Ramos (cell line): ENCODE measurements around the gene PTPRN2.
"Not testable (repeated sequence)": the region's sequence is repeated elsewhere in the genome, so short reads cannot be mapped to it uniquely, and the experiment has no call there.

Experiments used
- in situ Hi-C: fragments of 300-500 bp; cut with MboI; formaldehyde crosslinking; loops from one replicate; pipeline ENCODE4 v1.14.3; 2022; ENCODE audit warnings: low sequenced_read_pairs; ENCODE audit not compliant: unreplicated experiment

PTPRN2 gene

DNA sequence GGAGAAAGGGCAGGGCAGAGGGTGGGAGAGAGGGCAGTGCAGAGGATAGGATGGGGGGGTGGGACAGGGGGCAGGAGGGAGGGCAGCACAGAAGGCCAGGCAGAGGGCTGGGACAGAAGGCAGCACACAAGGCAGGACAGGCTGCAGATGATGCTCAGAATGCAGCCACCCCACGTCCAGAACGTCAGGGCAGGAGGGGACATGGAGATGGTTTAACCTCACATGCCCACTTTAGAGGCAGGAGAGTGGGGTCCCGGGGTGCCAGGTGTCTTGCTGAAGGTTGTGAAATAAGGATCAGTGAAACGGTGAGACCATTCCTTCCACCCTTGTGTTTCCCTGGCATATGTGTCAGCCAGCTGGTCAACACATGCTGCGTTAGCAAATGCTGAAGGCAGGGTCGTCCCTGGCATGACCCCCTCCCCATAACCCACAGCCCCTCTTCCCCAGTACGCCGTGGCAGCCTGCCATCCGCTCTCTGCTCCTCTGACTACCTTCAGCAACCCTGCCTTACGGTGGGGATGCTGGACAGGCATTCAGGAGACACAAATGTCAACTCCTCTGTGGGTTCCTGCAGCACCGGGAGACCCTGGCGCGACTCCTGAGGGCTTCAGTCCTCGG is 658.7 kb downstream of the PTPRN2 start:
- in situ Hi-C loops: no loop called here

DNA sequence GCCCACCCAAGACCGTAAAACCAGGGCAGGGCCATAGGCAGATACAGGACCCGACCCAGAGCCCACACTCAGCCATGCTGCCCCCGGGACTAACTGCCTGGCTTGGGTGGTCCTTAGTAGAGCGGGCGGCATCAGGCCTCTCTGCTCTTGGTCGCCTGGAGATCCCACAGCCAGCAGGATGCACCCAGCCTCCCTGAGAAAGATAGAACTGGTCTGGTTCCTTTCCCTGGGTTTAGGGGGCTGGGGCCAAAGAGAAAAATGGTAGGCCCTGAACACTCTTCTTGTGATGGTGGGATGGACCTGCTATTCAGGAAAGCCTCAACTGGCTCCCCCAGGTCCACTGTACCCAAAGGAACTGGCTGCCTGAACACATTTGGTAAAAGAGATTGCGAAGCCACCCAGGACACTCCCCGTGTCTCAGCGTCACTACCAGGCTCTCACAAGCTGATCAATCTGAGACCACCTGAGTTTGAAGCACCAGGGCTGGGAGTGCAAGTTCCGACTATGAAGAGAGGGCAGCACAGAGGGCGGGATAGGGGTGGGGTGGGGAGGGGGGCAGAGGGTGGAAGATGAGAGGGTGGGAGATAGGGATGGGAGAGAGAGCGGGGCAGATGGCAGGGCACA is 659.3 kb downstream of the PTPRN2 start:
- in situ Hi-C loops: no loop called here

DNA sequence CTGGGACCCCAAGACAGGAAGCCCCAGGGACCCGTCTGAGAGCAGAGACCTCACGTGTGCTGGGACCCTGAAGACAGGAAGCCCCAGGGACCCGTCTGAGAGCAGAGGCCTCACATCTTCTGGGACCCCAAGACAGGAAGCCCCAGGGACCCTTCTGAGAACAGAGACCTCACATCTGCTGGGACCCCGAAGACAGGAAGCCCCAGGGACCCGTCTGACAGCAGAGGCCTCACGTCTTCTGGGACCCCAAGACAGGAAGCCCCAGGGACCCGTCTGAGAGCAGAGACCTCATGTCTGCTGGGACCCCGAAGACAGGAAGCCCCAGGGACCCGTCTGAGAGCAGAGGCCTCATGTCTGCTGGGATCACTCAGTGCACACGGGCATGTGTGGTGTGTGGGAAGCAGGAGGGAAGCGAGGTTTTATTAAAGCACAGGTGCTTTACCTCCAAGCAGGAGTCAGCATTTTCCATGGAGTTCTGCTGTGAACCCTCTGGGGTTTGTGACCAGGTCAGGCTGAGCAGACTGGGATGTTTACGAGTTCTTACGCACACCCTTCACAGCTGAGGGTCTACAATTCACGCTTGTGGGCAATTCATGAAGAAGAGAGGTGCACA is 660.2 kb downstream of the PTPRN2 start:
- in situ Hi-C loops: no loop called here

DNA sequence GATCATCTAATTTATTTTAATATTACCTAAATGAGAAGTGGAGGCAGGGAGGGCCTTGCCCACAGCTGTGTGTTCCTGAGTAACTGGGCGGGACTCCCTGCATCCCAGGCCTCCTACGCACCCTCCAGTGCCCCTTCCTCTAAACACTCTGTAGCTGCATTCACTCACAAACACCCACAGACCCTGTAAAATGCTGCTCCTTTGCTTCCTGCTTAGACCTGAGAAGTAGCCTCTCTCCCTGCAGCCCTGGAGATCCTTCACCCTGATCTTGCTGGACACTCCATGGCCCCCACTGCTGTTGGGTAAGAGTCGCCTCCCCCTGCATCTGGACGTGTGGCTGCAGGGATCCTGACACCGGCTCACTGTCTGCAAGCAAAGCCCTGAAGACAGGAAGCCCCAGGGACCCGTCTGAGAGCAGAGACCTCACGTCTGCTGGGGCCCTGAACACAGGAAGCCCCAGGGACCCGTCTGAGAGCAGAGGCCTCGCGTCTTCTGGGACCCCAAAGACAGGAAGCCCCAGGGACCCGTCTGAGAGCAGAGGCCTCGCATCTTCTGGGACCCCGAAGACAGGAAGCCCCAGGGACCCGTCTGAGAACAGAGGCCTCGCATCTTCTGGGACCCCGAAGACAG is 661.0 kb downstream of the PTPRN2 start:
- in situ Hi-C loops: no loop called here

DNA sequence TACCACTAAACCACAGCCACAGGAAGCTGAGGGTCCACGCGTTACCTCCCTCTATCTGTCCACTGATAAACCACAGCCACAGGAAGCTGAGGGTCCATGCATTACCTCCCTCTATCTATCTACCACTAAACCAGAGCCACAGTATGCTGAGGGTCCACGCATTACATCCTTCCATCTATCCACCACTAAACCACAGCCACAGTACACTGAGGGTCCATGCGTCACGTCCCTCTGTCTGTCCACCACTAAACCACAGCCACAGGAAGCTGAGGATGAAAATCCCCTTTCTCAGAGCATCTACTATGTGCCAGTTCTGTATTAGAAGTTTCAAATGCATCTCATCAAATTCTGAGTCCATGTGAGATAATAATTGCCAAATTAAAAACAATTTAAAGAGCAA is 661.5 kb downstream of the PTPRN2 start:
- in situ Hi-C loops: no loop called here

DNA sequence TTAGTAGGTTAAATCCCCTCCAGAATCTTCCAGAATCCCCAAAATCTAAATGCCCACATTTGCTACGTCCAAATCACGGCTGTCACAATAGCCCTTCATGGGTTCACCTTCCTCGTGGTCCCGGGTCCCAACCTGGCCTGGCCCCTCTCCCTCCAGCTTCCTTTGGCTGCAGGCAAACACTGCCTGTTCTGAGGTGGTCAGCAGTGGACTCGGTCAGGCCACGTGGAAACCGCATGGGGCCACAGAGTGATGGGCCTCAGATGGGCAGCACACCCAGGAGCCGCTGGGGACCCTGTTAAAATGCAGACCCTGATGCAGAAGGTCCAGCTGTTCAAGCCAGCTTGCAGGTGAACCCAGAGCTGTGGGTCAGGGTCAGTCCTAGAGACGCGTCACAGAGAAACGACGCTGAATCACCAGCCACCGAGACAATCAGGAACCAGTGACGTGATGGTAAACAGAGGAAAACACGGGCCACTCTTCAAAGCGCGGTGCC is 662.2 kb downstream of the PTPRN2 start:
- in situ Hi-C loops: no loop called here

DNA sequence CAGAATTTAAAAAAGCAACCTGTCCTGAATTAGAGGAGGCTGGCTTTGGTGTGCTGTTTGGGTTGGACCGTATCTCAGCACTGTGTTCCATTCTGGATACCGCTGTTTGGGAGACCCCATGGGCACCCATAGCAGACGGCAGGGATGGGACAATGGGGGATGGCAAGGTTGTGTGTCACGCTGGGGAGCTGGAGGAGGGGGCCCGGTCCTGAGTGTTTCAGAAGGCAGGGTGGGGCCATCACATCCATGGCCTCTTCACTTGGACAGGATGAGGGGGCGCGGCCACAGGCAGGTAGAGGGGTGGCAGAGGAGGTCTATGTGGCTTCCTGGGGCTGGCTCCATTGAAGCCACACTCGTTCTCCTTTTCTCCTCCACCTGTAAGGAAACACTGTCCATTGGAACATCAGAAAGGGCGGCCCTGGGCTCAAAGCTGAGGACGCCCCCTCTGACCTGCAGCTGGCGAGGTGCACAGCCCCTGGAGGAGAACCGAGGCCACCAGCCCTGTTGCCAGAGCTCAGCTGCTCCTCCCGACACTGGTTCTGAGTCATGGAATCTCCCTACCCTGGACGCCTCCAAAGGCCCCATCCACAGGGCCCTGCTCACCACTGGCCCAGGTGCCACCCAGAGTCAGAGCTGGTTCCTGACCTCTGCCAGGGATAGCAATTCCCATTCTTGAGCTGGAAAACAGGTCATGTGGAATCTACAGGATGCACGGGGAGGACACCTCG is 663.6 kb downstream of the PTPRN2 start:
- in situ Hi-C loops: no loop called here

DNA sequence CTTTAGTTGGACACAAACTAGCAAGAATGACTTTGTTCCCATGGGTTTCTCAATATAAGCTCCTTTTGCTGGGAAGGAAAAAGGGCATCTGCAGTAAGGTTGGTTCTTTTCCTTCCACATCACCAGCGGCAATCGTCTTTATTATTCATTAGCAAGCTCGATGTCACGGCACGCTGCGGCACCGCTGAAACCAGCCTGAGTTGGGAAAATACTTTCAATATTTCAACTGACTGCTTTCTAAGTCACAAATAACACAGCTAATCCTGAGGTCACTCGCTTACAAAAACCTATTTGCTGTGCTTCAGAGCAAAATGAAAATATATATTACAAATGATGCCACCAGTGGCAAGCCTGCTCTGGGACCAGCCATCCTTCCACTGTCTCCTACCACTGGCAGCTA is 665.0 kb downstream of the PTPRN2 start:
- in situ Hi-C loops: no loop called here

DNA sequence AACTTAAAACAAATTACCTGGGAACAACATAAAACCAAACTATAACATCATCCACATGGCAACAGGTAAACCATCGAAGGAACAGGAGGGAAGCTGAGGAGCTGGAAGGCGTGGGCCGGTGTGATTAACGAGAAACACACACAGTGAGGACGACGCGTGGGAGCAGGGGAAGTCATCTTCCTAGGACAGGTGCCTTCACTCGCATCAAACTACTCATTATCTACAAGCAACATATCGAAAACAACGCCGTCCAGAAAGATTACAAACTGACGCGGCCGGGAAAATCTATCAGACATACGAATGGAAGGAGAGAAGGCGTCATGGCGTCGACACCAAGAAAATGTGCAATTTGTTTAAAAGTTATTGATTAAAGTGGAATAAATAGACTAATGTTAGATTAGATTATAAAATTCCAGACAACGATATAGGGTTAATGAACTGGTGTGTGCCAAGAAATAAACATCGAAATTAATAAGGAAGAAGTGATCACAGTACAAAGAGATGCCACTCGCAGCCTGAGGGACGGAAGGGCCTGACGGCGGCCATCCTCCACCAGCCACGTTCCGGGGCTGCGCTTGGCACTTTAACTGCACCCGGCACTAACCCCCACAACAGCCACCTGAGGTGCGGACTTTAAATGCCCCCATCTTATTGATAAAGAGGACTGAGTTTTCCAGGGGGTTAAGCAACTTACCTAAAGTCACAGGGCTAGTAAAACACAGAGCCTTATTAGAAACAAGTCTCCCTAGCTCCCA is 669.1 kb downstream of the PTPRN2 start:
- in situ Hi-C loops: no loop called here

DNA sequence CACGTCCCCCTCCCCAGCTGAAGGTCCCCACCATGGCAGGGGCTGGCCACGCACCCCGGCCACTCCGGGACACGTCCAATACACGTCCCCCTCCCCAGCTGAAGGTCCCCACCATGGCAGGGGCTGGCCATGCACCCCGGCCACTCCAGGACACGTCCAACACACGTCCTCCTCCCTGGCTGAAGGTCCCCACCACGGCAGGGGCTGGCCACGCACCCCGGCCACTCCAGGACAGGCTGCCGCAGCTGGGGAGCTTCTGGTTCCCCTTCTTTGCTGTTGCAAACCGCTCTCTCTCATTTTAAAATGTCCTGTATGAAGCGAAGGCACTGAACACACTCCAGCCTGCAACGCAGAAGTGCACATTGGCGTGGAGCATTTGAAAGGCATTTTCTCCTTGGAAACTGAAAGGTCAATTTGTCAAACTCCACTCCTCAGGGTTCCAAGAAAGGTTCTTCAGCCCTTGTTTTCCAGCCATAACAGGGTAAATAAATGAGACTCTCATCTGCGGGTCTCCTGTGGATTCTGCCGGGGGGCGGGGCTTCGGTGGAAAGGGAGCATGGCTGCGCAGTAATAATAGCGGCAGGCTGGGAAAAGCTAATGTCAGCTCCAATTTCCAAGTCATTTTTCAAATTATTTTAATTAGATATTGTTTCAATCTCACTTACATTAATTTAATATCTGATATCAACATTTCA is 670.5 kb downstream of the PTPRN2 start:
- in situ Hi-C loops: no loop called here

DNA sequence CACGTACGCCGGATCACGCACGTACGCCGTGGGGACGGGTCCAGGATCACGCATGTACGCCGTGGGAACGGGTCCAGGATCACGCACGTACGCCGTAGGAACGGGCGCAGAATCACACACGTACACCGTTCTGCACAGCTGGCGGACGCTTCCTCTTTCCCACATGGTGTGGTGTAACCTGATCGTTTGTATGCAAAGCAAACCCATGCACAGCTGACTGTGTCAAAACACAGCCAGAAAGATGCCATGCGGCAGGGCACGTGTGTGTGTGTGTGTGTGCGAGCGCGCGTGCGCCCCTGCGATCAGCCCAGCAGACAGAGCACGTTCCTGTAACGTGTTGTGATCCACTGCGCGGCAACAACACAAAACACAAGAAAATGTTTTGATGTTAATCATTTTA is 677.2 kb downstream of the PTPRN2 start:
- in situ Hi-C loops: no loop called here

DNA sequence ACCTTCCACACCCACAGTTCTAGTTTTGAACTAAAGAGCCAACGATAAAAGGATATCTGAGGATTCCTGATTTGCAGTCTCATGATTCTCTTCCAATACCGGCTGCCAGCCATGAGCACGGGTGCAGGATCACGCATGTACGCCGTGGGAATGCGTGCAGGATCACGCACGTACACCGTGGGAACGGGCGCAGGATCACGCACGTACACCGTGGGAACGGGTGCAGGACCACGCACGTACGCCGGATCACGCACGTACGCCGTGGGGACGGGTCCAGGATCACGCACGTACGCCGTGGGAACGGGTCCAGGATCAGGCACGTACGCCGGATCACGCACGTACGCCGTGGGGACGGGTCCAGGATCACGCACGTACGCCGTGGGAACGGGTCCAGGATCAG is 677.6 kb downstream of the PTPRN2 start:
- in situ Hi-C loops: not testable (repeated sequence)

DNA sequence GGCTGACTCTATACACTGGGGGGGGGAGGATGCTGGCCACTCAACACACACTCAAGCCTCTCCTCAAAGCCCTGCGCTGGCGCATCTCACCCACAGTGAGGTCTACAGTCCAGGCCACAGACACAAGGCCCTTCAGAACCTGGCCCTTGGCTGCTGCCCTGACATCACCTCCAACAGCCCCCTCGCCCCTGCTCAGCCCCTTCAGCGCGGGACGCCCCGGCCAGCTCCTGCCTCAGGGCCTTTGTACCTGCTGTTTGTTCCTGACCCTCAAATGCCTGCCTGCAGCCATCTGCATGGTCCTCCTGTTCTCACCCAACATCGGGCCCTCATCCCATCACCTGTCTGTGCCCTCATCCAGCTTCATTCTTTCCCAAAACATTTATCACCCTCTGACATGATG is 678.3 kb downstream of the PTPRN2 start:
- in situ Hi-C loops: no loop called here

DNA sequence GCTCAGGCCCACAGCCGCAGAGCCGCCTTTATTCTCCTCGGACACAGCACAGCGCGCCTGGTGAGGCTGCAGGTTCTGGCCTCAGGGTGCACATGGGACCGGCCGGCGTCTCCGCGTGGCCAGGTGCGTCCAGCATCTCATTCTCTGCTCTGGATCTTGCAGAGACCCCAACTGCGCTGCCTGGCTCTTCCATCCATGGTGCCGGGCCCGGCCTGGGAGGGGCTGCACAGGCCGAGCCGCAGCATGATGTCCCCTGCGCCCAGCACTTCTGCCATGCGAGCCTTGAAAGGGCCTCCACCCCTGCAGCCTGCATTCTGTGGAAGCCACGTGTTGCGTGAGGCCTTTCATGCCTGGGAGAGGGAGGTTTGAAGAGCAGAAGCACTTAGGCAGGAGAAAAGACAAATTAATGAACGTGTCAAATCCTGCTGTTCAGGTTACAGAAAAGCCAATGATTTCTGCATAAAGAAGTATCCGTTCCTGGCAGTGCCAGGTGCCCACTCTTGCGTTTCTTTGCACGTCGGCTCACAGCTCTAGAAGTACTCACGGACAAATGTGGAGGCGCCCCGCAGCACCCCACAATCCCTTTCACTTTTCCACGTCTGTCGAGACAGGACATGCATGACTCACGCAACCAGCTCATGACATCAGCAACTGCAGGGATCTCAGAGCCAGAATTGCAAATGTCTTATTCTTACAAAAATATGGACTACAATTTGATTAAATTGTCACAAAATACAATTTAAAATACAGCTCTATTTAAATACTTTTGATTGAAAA is 679.4 kb downstream of the PTPRN2 start:
- in situ Hi-C loops: no loop called here

DNA sequence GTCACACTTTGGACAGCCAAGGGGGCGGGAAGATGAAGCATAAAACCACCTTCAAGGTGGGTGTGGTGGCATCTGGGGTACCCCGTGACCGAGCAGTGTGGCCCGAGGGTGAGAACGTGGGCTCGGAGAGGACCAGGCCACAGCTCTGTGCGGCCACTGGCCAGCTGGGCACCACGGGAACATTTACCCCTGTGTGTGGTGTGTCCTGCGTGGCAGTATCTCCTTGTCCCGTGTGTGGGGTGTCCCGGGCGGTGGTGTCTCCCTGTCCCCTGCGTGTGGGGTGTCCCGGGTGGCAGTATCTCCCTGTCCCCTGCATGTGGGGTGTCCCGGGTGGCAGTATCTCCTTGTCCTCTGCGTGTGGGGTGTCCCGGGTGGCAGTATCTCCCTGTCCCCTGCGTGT is 680.5 kb downstream of the PTPRN2 start:
- in situ Hi-C loops: no loop called here

DNA sequence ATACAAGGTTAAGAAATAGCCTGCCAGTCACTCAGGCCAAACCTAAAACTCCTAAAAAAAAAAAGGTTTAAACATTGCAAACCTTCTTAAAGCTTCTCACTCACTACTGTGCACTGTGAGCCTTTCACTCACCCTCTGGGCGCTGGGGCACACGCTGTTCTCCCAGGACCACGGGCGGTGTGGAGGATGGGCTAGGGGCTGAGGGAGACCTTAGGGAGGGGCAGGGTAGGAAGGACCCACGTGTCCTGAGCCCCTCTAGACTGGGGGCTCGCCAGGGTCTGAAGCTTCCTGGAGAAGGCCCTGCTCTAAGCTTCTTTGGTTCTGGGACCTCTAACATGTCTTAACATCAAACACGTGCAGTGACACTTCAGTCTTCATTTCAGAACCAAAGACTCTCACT is 681.0 kb downstream of the PTPRN2 start:
- in situ Hi-C loops: no loop called here

DNA sequence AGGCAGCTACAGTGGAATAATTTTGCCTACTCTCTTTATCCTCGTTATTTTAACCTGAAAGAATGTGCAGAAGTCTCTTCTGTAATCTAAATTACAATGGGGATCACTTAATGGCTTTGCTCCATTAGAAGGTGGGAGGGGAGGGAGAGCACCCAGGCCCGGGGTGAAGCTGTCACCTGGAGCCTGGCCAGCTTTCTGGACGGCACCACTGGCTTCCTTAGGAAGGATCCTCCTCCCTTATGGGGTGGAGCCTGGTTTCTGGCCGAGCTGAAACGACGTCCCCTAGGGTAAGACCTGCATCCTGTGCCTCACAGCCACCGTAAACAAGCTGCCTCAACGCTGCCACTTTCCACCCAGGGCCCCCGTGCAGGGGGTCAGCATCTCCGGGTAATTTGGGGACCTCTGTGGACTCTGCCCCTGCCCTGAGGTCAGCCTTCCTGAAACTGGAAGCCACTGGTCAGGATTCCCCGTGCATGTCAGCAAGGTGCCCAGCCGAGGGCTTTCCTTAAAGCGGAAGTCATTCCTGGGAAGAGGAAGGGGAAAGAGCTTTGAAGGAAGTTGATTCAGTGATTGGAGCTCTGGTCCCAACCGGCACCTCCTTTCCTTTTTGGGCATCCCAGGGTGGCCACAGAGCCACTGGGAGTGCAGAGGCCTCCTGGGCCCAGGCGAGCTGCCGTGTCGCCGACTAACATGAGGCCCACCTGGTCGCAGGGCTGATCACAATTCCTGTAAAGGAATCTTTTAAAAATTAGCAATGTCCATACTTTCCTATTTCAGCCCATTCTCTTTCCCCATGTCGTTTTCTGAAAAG is 681.8 kb downstream of the PTPRN2 start:
- in situ Hi-C loops: no loop called here
